ENCODE measurements around the gene DMAC2L.

DNA sequence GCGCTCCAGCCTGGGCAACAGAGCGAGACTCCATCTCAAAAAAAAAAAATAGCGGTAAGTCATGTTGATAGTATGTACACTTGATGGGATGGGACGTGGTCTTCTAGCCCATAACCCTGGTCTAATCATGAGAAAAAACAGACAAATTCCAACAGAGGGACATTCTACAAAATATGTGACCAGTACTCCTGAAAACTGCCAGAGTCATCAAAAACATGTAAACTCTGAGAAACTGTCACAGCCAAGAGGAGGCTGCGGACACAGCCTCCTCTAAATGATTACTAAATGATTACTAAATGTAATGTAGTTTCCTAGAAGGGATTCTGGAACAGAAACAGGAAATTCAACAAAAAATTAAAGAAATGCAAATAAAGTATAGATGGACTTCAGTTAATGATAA lies 63.6 kb downstream of the DMAC2L start:
- TF ChIP-seq CTCF (IDR thresholded peaks at IDR 0.05) (no peak), POLR2A (IDR thresholded peaks at IDR 0.05) (no peak), POLR2AphosphoS5 (IDR thresholded peaks at IDR 0.05) (no peak)
